Spleen (tissue), 7 donors: ENCODE data around the gene ARRDC3.

Experiments
- CTCF ChIP-seq, 11 experiments: fragments of 200-600 bp in 7 of 11; fragments of 450-650 bp in 4 of 11; sonication (generic) in 4 of 11; IDR thresholded peaks in 8 of 11; conservative IDR thresholded peaks in 3 of 11; 1 replicate in 7 of 11; 2 replicates in 4 of 11; pipeline versions ENCODE4 v1.4.0 to v1.8.0; 2016 to 2021; ENCODE audit warnings: antibody characterized with exemption in 11 of 11, inconsistent platforms in 4 of 11, mild to moderate bottlenecking in 1 of 11
- POLR2A ChIP-seq, 3 donors: fragments of 450-650 bp; IDR thresholded peaks; one replicate each; pipeline ENCODE4 v1.5.1; 2017; ENCODE audit warnings: antibody characterized with exemption in 3 of 3, mild to moderate bottlenecking in 1 of 3
- POLR2AphosphoS5 ChIP-seq, 3 donors: sonication (generic); formaldehyde crosslinking; IDR thresholded peaks; one replicate each; pipeline ENCODE4 v1.5.1; 2017; ENCODE audit warnings: antibody characterized with exemption in 3 of 3
- donor health status: DM: no; HTN: no; CAD: no; lungs with moderate emphysema.
- donor health status: DM: no; HTN: no; CAD: no.
- donor health status: DM: no; HTN: no; CAD: no.

GRCh38 chr5:91361790-91362189 lies 21.3 kb downstream of the ARRDC3 start:
- TF ChIP-seq CTCF (IDR thresholded peaks at IDR 0.05 in 8 of 11, conservative IDR thresholded peaks at IDR 0.05 in 3 of 11) (no peak), POLR2AphosphoS5 (IDR thresholded peaks at IDR 0.05) (no peak), POLR2A (IDR thresholded peaks at IDR 0.05) (no peak)
